ENCODE data around the gene SUPT4H1.

The SUPT4H1 gene

GRCh38 chr17:58380207-58381123, 28.5 kb upstream of the SUPT4H1 start:
- peak; percentile 32 for DNase-seq (ENCODE audit: low read depth, low spot score)

DNA sequence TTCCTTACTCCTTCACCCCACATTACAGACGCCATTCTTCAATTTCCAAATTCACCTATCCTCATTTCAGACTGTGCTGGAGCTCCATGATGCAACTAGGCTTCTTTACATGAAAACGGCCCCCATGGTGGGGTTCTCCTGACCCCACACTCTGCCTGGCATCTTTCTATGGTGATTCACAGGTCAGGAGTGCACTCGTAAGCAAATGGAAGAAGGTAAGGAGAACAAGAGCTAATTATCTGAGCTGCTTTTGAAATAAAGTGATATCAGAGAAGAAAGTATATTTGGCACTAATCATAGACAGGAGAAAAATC, 27.5 kb upstream of the SUPT4H1 start:
- DNase-seq (ENCODE audit: low read depth, low spot score): no peak

DNA sequence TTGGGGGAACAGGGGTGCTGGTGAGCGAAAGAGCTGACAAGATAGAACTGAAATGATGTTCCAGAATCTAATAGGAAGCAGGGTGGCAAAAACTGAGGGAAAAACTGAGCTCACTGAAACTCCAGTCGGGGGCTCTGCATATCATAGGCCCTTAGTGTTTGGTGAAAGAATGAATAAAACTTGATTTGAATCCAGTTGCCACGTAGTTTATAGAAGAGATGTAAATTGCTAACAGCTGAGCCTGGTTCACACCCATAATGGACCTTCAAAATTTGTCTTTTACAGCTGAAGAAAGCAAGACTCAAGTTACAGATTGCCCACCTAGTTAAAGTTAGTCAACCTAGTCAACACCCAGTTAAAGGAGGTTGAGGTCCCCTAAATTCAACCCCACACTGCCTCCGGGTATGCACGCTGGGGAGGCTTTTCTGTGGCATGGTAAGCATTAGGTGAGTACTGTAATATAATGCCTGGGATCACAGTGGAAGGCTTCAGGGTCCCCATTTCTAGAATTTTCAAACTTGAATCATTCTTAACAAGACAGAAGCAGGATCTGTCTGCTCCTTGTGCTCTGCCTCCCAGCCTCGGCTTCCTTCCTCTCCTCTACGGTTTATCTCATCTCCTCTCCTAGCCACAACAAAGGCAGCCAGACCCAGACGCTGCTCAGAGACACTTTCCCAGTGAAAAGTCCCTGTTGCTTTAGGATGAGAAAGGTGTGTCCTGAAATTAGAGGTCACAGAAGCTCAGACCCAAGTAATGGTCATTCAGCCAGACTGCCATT, 26.9 kb upstream of the SUPT4H1 start:
- peak; percentile 32 for DNase-seq (ENCODE audit: low read depth, low spot score)

GRCh38 chr17:58377661-58378060, 25.7 kb upstream of the SUPT4H1 start:
- no peak for DNase-seq (ENCODE audit: low read depth, low spot score)

DNA sequence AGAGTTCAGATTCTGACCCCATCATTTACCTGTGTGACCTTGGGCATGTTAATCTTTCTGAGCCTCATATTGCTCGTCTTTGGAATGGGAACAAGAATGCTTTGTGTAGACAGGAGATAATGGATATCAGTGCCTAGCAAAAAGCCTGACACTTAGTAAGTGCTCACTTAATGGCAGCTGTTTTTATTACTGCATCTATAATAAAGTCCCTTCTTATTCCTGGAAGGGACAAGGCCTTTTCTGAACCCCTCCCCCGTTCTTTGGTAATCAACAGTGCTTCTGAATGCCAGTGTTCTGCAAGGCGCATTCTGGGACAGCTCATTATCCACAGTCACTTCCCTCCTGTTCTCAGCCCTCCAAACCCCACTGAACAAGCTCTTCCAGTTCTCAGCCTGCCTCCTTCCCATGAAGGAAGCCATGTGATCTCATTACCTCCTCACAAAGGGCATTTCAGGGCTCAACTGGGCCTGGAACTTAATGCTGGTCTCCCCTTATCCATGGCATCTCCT, 25.1 kb upstream of the SUPT4H1 start:
- peak; percentile 91 for DNase-seq (ENCODE audit: low read depth, low spot score)

- no peak for DNase-seq (ENCODE audit: low read depth, low spot score)
Observed at GRCh38 chr17:58376472-58377000, 24.5 kb upstream of the SUPT4H1 start.

DNA sequence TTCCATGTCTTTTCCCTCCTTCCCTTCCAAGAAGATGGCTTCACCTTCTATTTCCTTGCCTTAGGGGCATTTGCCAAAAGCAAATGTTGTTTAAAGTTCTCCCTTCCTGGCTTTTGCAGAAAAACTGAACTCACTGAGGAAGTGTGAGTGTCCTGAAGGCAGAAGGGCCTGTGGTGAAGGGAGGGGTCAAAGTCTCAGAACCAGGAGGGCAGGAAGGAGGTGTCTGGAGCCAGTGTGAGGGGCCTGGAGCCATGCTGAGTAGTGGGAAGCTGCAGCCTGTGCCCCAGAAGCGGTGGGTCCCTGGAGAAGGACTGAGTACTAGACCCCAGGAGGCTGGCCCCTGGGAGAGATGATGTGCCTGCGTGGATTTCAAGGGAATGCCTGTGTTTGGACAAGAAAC, 23.8 kb upstream of the SUPT4H1 start:
- DNase-seq (ENCODE audit: low read depth, low spot score): peak; percentile 37

DNA sequence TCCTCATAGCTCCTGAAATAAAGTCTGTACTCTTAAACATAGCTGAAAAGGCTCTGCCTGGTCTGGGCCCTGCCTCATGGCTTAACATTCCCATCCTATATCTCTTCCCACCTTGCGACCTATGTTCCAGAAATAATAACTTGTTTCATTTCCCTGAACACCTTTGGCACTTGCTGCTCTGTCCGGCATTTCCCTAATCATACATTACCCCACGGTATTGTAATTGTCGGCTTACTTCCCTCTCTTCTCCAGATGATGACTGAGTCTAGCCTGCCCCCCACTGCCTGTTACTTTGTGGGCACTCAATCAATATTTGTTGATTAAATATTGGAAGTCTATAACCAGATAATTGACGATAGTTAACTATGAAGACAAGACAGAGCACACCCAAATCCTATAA, 23.3 kb upstream of the SUPT4H1 start:
- DNase-seq (ENCODE audit: low read depth, low spot score): no peak

- DNase-seq (ENCODE audit: low read depth, low spot score): no peak
Observed at GRCh38 chr17:58373923-58374322, 21.9 kb upstream of the SUPT4H1 start.

- no peak for DNase-seq (ENCODE audit: low read depth, low spot score)
Observed at GRCh38 chr17:58373003-58373402, 21.0 kb upstream of the SUPT4H1 start.

DNA sequence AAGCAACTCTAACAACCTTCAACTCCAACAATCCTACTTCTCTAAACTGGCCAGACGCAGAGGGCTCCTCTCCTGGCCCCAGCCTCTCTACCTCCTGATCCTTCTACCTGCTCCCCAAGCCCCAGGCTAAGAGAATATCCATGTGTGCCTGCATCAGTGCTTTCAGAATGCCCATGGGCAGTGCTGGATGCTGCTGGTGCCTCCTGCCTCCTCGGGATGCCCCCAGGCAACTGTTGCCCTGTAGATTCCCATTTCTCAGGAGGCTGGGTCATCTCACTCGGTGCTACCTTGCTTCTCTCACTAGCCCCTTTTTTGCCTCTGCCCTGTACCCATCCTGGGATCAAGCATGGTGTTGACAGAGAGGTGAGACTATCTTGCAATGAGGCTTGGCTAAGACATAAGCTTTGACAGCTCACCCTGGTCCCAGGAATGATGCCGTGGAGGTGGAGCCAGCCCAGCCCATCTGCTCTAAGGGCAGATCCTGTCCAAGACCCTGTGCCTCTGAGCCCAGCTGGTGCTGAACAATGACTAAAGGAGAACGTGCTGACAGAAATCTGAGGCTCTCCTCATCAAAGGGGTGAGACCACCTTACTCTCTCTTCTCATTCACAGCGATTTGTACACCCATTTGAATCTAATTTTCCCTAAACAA, 19.4 kb upstream of the SUPT4H1 start:
- DNase-seq (ENCODE audit: low read depth, low spot score): no peak

- no peak for DNase-seq (ENCODE audit: low read depth, low spot score)
Observed at GRCh38 chr17:58370716-58371115, 18.7 kb upstream of the SUPT4H1 start.

DNA sequence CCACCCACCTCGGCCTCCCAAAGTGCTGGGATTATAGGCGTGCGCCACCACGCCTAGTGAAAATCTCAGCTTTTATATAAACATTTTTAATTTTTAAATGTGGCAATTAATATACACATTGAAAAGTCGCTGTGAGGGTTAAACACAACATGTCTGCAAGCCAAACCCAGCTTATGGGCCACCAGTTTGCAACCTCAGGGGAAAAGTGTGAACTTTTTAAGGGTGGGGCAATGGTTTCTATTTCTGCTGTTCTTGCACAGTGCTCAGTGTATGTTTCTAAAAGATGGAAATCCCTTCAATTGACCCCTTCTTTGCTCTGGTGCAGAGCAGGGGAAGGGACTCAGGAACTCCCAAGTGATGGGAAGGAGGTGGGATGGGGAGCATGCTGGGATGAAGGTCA, 18.3 kb upstream of the SUPT4H1 start:
- DNase-seq (ENCODE audit: low read depth, low spot score): no peak

DNA sequence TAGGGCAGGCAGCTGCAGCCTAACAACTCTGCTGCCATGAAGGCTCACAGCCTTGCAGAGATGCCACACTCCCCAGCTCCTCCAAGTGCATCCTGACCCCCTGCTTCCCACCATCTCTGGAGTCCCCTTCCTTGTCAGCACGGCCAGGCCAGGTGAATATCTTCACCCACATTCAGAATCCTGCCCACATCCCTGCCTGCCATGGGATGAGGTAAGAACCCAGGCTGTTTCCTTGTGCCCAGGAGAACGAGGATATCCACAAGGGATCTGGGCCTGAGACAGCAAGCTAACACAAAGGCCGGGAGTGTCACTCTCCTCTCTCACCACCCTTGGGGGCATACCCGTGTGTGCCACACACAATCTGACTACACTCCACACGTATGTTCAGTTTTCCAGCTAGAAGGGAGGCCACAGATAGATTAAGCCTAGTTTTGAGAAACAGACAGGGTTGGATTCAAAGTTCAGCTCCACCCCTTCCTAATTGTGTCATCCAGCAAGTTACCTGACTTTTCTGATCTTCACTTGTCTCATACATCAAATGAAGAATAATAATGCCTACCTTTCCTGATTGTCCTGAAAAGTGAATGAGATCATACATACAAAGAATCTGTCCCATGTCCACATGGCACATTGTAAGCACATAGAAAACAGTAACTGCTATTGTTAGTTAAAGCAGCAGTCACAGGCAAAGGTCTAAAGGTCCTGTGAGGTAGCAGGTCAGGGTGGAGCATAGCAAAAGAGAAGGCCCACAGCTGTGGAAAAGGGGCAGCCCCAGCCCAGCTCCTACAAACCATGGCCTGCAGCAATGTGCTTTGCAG, 17.4 kb upstream of the SUPT4H1 start:
- no peak for DNase-seq (ENCODE audit: low read depth, low spot score)

DNA sequence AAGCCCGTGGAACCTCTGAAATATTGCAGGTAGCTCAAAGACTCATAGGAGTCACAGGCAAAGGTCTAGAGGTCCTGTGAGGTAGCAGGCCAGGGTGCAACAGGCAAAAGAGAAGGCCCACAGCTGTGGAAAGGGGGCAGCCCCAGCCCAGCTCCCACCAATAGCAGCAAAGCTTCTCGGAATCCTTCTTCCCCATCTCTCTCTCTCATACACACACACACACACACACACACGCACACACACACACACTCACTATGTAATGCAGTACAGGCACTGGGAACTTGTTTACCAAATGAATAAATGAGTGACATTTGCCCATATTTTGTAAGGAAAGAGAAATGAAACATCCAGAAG, 16.8 kb upstream of the SUPT4H1 start:
- DNase-seq (ENCODE audit: low read depth, low spot score): no peak

DNA sequence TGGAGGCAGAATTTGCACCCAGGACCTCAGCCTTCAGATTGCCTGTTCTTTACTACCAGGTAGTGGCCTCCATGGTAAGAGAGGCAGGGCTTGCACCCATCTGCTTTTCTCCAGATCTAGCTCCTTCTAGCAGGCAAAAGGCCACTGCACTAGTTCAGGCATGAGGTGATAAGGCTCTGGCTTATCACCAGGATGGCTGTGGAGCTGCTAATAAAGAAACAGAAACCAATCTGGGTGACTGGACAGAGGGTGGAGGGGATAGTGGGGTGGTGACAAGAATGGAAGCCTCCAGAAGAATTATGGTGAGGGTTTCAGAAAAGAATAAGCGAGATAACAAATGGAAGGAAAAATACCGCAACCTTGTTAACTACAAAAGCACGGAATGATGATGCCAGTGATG, 15.5 kb upstream of the SUPT4H1 start:
- no peak for DNase-seq (ENCODE audit: low read depth, low spot score)

- peak; percentile 67 for DNase-seq (ENCODE audit: low read depth, low spot score)
Observed at GRCh38 chr17:58365980-58366595, 14.1 kb upstream of the SUPT4H1 start.

DNA sequence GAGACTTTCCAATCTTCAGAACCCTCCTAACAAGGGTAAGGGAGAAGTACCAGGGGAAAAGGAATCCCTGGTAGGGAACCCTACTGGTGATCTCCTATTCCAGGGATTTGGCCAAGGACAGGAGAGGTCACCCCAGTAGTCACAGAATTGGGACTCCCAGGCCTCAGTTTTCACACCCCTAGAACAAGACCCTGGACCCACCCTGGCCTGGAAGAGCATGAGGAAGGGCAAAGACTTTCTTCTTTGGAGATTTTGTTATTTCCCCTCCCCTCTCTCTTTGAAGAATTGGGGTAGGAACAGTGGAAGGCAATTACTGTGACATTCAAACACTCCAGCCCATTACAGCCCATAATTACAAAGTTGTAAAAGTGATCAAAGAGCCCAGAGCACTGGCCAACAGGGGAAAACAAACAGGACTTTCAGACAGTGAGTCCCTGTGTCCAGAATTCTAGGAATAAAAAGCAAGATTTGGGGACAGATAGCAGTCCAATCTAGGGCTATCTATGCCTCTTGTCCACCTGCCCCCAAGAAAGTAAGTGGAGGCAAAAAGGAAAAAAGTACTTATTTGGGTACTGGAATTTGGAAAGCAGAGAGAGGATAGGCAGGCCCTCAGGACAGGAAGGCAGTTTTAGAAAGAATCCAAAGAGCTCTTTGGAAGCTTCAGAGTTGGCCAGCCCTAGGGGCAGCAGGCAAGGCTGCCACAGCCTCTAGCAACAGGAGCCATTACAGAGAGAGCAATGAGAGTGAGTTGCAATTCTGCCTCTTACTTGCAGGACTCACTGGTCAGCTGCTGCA, 13.4 kb upstream of the SUPT4H1 start:
- peak; percentile 85 for DNase-seq (ENCODE audit: low read depth, low spot score)

DNA sequence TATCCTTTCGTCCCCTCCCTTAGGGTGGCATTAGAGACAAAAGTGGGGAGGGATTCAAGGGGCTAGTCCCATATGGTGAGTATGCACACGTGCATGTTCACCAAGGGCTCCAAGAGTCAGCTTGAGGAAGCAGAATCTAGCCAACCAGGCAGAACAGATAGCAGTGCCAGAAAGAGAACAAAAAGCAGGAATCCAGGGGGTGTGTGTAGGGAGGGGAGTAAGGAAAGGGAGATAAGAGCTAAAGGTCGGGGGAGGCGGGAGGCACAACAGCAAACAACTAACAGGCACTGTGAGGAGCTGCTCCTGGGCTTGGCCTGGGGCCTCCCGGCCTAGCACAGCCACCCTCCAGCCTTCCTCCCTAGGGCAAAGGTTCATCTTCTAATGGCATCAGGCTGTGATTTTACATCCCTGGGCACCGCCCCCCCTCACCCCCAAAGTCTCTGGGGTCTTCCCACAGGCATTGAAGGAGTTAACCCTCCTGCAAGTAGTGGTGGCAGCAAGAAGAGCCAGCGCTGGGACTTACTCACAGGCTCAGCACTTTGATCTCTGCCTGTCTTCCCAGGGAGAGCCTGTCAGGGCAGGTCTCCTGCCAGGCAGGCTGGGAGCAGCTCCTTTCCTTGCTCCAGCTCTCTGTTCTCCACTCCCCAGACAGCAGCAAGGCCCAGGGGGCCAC, 12.4 kb upstream of the SUPT4H1 start:
- DNase-seq (ENCODE audit: low read depth, low spot score): peak; percentile 90
